ENCODE data around the gene SYNJ1.

DNA sequence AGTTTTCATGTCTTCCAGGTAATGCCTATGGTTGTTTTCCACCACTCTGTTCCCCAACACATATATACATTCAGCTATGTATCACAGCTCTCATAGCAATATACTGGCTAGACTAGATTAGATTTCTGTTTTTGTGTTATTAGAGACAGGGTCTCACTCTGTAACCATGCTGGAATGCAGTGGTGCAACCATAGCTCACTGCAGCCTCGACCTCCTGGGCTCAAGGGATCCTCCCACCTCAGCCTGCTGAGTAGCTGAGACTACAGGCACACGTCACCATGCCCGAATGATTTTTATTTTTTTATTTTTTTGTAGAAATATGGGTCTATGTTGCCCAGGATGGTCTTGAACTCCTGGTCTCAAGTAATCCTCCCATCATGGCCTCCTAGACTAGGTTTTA is 37.7 kb downstream of the SYNJ1 start:
- TF ChIP-seq, protein P1, sequence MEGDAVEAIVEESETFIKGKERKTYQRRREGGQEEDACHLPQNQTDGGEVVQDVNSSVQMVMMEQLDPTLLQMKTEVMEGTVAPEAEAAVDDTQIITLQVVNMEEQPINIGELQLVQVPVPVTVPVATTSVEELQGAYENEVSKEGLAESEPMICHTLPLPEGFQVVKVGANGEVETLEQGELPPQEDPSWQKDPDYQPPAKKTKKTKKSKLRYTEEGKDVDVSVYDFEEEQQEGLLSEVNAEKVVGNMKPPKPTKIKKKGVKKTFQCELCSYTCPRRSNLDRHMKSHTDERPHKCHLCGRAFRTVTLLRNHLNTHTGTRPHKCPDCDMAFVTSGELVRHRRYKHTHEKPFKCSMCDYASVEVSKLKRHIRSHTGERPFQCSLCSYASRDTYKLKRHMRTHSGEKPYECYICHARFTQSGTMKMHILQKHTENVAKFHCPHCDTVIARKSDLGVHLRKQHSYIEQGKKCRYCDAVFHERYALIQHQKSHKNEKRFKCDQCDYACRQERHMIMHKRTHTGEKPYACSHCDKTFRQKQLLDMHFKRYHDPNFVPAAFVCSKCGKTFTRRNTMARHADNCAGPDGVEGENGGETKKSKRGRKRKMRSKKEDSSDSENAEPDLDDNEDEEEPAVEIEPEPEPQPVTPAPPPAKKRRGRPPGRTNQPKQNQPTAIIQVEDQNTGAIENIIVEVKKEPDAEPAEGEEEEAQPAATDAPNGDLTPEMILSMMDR (IDR thresholded peaks at IDR 0.05), result no peak
- TF ChIP-seq POLR2A (IDR thresholded peaks at IDR 0.05), result no peak
